GM12801 (cell line): ENCODE data around the gene CCND2.

Experiments
- CTCF ChIP-seq: IDR thresholded peaks from one replicate; pipeline ENCODE4 v1.5.1; 2011; ENCODE audit warnings: control low read depth; ENCODE audit not compliant: insufficient read length; ENCODE audit errors: extremely low read depth

The CCND2 gene

GRCh38 chr12:4257442-4257841, 16.1 kb upstream of the CCND2 start:
- TF ChIP-seq CTCF, result no peak

- no peak for TF ChIP-seq CTCF
Observed at GRCh38 chr12:4259099-4259498, 14.5 kb upstream of the CCND2 start.

GRCh38 chr12:4261655-4262054, 11.9 kb upstream of the CCND2 start:
- TF ChIP-seq CTCF, result no peak

- no peak for TF ChIP-seq CTCF
Observed at GRCh38 chr12:4265280-4265679, 8.3 kb upstream of the CCND2 start.

- no peak for TF ChIP-seq CTCF
Observed at GRCh38 chr12:4266990-4267389, 6.6 kb upstream of the CCND2 start.

GRCh38 chr12:4267704-4268328, 5.7 kb upstream of the CCND2 start:
- TF ChIP-seq CTCF, result no peak

- TF ChIP-seq CTCF, result no peak
Observed at GRCh38 chr12:4268329-4269181, 5.0 kb upstream of the CCND2 start.
